Measurements from ENCODE around the gene TRAF2.
"Not testable (repeated sequence)": the region's sequence is repeated elsewhere in the genome, so short reads cannot be mapped to it uniquely, and the experiment has no call there.

The TRAF2 gene

DNA sequence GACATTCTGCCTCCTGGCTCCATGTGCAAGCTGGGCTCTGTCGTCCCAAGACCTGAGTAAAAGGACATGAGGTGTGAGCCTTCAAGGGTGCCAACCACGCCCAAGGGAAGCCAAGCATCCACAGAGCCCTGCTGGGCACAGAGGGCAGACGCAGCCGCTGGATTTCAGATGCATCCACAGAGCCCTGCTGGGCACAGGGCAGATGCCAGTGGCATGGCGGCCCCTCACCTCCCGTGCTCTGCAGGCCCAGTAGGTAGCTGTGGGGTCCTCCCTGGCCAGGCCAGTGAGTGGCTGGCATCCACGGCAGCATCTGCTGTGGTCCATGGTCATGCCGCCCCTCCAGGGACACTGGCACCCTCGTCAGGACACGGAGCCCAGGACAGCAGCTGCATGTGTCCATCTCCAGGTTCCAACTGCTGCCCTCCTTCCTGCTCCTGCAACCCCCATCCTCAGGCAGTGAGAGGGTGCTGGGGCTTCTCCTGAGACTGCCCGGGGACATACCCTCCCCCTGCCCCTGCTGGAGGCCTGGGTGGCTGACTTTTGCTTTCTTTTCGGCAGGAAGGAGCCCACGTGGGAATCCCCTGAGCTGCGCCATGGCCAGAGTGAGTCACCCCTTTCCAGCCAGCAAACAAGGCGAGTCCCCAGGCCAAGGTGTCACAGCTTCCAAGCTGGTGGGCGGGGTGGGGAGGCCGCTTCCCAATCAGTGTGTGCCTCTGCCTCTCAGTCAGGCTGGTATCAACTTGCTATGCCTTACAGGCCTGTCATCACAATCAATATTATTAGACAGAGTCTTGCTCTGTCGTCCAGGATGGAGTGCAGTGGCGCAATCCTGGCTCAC lies 4.0 kb upstream of the TRAF2 start:
- no peak for DNase-seq

DNA sequence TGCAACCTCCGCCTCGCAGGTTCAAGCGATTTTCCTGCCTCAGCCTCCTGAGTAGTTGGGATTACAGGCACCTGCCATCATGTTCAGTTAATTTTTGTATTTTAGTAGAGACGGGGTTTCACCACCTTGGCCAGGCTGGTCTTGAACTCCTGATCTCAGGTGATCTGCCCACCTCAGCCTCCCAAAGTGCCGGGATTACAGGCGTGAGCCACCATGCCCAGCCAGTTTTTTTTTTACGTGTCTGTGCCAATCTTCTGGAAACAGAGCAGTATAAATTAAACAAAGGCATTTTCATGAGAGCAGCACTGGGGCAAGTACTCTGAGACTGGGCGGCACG lies 3.4 kb upstream of the TRAF2 start:
- not testable (repeated sequence) for DNase-seq

DNA sequence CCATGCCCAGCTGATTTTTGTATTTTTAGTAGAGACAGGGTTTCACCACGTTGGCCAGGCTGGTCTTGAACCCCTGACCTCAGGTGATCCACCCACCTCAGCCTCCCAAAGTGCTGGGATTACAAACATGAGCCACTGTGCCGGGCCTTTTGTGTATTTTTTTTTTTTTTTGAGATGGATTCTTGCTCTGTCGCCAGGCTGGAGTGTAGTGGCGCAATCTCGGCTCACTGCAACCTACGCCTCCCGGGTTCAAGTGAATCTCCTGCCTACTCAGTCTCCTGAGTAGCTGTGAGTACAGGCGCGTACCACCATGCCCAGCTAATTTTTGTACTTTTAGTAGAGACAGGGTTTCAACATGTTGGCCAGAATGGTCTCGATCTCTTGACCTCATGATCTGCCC lies 2.6 kb upstream of the TRAF2 start:
- not testable (repeated sequence) for DNase-seq

GRCh38 chr9:136886610-136887597 lies 588 bp downstream of the TRAF2 start:
- DNase-seq, result no peak

DNA sequence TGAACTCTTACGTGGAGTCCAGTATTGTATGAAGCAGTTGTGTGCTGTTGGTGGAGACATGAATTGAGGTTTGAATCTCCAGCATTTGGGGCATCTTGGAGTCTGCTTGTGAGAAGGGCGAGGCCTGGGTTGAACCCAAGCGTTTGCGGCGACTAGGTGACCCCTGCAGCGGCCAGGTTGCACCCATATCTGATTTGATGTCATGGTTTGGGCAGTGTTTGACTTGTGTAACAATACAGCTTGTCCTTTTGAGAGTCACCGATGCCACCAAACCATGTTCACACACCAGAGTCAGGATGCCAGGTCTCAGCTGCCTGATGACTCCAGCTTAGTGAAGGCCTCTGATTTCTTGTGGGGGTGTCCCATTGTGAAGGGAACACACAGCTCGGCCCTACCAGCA lies 2.1 kb downstream of the TRAF2 start:
- no peak for DNase-seq

DNA sequence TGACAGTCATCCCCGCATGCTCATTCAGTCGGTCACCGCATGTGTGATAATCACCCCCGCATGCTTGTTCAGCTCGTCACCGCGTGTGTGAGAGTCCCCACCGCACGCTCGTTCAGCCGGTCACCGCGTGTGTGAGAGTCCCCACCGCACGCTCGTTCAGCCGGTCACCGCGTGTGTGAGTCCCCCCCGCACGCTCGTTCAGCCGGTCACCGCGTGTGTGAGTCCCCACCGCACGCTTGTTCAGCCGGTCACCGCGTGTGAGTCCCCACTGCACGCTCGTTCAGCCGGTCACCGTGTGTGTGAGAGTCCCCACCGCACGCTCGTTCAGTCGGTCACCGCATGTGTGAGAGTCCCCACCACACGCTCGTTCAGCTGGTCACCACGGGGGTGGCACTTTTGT lies 3.5 kb downstream of the TRAF2 start:
- DNase-seq, result no peak

DNA sequence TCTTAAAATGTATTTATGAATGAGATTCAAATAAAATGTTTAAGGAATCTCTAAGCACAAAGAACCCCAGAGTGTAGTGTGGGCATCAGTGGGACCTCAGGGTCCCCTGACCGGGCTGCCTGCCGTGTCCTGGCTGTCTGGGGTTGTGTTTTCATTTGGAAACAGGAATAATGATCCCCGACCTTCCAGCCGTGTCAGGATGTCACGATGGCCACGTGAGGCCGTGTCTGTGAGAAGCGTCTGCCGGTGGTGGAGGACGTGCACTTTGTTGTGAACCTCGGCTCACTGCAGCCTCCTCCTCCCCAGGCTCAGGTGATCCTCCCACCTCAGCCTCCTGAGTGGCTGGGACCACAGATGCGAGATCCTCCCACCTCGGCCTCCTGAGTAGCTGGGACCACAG lies 4.3 kb downstream of the TRAF2 start:
- DNase-seq, result no peak

DNA sequence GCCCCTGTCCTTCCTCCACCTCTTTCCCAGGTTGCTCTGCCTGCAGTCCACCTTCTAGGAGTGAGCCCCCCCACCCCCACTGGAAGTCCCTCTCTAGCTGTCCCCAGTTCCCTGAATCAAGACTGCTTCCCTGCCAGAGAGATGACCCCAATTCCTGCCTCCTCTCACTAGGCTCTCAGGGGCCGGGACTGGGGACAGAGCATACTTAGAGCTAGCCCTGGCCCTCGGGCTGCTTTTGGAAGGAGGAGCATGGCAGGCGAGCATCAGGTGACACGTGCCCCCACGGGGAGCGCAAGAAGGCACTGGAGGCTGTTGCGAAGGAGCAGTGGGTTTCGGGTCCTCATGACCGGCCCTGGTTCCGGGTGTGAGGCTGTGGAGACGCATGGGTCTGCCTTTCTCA lies 9.7 kb downstream of the TRAF2 start:
- no peak for DNase-seq

- no peak for DNase-seq
Measured at GRCh38 chr9:136898483-136899100, 12.3 kb downstream of the TRAF2 start.

GRCh38 chr9:136899196-136899595 lies 12.9 kb downstream of the TRAF2 start:
- DNase-seq, result no peak

GRCh38 chr9:136900556-136900955 lies 14.2 kb downstream of the TRAF2 start:
- no peak for DNase-seq

GRCh38 chr9:136900988-136901515 lies 14.7 kb downstream of the TRAF2 start:
- DNase-seq, result no peak

DNA sequence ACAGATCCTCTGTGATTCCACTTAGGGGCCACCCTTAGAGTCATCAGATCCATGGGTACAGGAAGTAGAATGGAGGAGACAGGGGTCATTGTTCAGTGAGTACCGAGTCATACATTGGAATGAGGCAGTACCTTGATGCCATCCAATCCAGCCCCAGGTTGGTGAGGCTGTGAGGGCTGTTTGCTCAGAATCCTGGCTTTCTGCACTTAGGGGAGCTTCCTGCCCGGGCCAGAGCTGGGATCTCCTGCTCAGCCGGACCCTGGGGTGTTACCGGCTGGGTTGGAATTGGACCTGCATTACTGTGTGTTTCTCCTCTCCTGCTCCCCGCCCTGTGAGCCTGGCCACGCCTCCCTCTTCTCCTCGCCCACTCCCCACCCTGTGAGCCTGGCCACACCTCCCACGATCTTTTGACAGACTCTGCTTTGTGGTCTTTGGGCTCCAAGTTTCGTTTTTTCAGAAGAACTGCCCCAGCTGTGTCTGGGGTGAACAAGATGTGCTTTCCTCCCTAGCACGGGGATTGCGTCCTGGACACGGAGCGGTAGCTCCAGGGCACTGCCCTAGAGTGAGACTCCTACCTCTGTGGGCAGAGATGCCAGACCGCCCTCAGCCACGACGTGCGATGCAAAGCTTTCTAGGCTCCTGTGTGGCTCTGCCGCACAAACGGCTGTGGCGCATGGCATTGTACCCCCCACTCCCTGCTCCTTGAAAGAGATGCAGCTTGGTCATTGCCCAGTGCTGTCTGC lies 15.4 kb downstream of the TRAF2 start:
- DNase-seq, result no peak

GRCh38 chr9:136902259-136902821 lies 16.0 kb downstream of the TRAF2 start:
- no peak for DNase-seq

GRCh38 chr9:136903041-136903554 lies 16.8 kb downstream of the TRAF2 start:
- no peak for DNase-seq

GRCh38 chr9:136906266-136906665 lies 19.9 kb downstream of the TRAF2 start:
- no peak for DNase-seq

DNA sequence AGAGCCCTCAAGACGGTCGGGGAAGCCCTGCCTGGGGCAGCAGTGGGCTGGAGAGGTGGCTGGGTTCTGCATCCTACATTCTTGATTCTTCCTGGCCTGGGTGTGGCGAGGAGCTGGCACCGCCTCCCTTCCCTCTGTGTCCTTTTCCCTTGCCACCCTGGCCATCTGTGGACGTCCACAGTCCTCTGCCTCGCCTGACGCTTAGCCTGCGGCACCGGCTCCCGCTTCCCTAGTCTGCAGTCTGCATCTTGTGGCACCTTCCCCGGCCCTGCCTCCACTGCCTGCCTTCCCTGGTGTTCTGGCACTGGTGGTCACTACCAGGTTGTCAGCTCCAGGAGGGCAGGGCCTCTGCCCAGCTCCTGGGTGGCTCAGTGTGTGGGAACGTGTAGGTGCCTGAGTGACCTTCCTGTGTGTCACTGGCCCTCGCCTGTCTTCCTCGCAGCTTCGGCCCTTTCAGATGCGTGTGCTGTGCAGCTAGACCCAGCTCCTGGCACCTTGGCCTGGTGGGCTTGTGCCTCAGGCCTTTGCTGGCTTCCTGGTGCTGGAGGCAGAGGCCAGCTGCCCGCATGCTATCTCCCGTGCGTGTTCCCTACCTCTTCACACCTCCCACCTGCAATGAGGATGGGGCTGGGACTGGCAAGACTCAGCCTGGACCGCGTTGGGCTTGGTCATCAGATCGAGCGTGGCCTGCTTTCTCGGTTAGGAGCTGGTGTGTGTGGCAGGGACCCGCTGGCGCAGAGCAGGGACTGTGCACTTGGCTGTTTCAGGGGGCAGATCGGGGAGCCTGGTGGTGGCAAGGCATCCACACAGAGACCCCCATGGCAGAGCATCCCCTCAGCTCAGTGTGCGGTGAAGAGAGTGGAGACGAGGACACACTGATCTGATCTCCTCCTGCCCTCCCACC lies 20.9 kb downstream of the TRAF2 start:
- no peak for DNase-seq

GRCh38 chr9:136910197-136910900 lies 24.0 kb downstream of the TRAF2 start:
- DNase-seq, result no peak

GRCh38 chr9:136910901-136911245 lies 24.6 kb downstream of the TRAF2 start:
- DNase-seq, result no peak
